ENCODE data around the gene TPST2. TPM values are rescaled to one million over a fixed set of nuclear protein-coding genes. Genes with fewer than 3 reads are reported as not detected.
A peak's percentile ranks its signal among the peaks of the same experiment; 100 is the strongest.

Gene TPST2
- total and polyA plus RNA-seq, 12 donors: 15.7 to 167 (median 57.0) TPM

GRCh38 chr22:26552466-26552865 is 37.5 kb downstream of the TPST2 start:
- DNase-seq: no peak
- H3K9me3 ChIP-seq (replicated peaks in 1 of 3): no peaks in the 10 kb centered on the region
- peaks cover 34 to 40% of the 10 kb centered on the region in 2 donors for H3K4me1 ChIP-seq (replicated peaks in 1 of 2)
- WGBS, 4 donors: 66 to 92% (median 84%) methylated on average over 9 to 10 of the region's 10 CpGs
- no peaks in the 10 kb centered on the region for H3K36me3 ChIP-seq (replicated peaks in 1 of 2)
- intact Hi-C loops (cut with DNase I): no loop called here
- H3K4me3 ChIP-seq: no peak overlapping the region
- no peak overlapping the region for H3K27ac ChIP-seq
- no peaks in the 10 kb centered on the region for H3K27me3 ChIP-seq
- TF ChIP-seq POLR2A (IDR thresholded peaks at IDR 0.05): no peak
- TF ChIP-seq, protein P1, sequence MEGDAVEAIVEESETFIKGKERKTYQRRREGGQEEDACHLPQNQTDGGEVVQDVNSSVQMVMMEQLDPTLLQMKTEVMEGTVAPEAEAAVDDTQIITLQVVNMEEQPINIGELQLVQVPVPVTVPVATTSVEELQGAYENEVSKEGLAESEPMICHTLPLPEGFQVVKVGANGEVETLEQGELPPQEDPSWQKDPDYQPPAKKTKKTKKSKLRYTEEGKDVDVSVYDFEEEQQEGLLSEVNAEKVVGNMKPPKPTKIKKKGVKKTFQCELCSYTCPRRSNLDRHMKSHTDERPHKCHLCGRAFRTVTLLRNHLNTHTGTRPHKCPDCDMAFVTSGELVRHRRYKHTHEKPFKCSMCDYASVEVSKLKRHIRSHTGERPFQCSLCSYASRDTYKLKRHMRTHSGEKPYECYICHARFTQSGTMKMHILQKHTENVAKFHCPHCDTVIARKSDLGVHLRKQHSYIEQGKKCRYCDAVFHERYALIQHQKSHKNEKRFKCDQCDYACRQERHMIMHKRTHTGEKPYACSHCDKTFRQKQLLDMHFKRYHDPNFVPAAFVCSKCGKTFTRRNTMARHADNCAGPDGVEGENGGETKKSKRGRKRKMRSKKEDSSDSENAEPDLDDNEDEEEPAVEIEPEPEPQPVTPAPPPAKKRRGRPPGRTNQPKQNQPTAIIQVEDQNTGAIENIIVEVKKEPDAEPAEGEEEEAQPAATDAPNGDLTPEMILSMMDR (IDR thresholded peaks at IDR 0.05): no peak

DNA sequence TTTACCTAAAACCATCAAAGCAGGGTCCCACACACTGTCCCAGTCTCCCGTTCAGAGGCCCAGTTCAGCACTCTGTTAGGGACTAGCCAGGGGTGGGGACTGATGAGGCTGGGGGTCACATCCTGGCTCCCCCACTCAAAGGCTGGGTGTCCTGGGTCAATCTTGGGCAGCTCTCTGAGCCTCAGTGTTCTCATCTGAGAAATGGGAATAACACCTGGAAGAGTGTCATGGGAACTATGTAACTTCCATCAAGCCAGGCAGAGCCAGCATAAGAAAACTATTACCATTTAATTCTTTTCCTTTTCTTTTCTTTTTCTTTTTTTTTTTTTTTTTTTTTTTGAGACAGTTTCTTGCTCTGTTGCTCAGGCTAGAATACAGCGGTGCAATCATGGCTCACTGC is 38.4 kb downstream of the TPST2 start:
- H3K4me1 ChIP-seq (replicated peaks in 1 of 2): peaks cover 25 to 31% of the 10 kb centered on the region in 2 donors
- 94 to 98% (median 96%) methylated on average over 2 of the region's 2 CpGs for WGBS, 4 donors
- H3K27ac ChIP-seq: peak overlapping the region in 2 of 5 donors; percentile 56 to 59
- no peaks in the 10 kb centered on the region for H3K27me3 ChIP-seq
- intact Hi-C loops (cut with DNase I): no loop called here
- no peak for DNase-seq
- TF ChIP-seq, protein P1 (IDR thresholded peaks at IDR 0.05): no peak
- TF ChIP-seq POLR2A (IDR thresholded peaks at IDR 0.05): no peak
- H3K9me3 ChIP-seq (replicated peaks in 1 of 3): no peaks in the 10 kb centered on the region
- H3K36me3 ChIP-seq (replicated peaks in 1 of 2): no peaks in the 10 kb centered on the region
- no peak overlapping the region for H3K4me3 ChIP-seq

- no peak for TF ChIP-seq POLR2A (IDR thresholded peaks at IDR 0.05)
- Histone ChIP-seq H3K4me3 (no peak overlapping the region), H3K9me3 (replicated peaks in 1 of 3) (no peaks in the 10 kb centered on the region), H3K4me1 (replicated peaks in 1 of 2) (peaks cover 22 to 30% of the 10 kb centered on the region in 2 donors), H3K27ac (peak overlapping the region in 3 of 5 donors; percentile 44 to 59 (median 57)), H3K27me3 (no peaks in the 10 kb centered on the region), H3K36me3 (replicated peaks in 1 of 2) (no peaks in the 10 kb centered on the region)
- WGBS, 4 donors: 36 to 46% (median 42%) methylated on average over 6 to 8 of the region's 8 CpGs
- DNase-seq: peak; percentile 71 to 89 (median 84)
- intact Hi-C loops (cut with DNase I): no loop called here
Measured at GRCh38 chr22:26550498-26551033, 39.4 kb downstream of the TPST2 start.

DNA sequence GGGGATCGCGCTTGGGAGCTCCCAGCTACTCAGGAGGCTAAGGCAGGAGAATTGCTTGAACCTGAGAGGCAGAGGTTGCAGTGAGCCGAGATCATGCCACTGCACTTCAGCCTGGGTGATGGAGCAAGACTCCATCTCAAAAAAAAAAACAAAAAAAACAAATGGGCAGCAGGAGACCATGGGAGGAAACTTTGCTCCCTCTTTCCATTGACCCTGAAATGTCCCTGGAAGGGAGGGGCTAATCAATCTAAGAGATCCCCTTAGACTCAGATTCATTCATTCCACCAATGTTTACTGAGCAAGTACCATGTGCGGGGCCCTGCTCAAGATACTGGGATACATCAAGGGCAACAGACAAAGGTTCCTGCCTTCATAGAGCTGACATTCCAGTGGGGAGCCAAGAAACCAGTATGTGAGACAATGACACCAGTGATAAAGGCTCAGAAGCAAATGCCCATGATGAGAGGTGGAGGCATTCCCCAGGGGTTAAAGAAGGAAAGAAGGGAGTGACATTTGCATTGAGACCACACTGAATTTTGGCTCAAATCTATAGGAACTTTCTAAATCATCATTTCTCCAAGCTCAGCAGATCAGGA is 39.9 kb downstream of the TPST2 start:
- 76 to 84% (median 80%) methylated on average over 4 of the region's 4 CpGs for whole genome bisulfite sequencing, 4 donors
- Histone ChIP-seq H3K27ac (peak overlapping the region in 2 of 5 donors; percentile 57 to 59), H3K4me3 (no peak overlapping the region), H3K27me3 (no peaks in the 10 kb centered on the region), H3K9me3 (replicated peaks in 1 of 3) (no peaks in the 10 kb centered on the region), H3K36me3 (replicated peaks in 1 of 2) (no peaks in the 10 kb centered on the region), H3K4me1 (replicated peaks in 1 of 2) (peaks cover 17 to 24% of the 10 kb centered on the region in 2 donors)
- peak in 1 of 7 donors; percentile 32 for DNase-seq
- TF ChIP-seq POLR2A (IDR thresholded peaks at IDR 0.05): no peak
- TF ChIP-seq, protein P1 (IDR thresholded peaks at IDR 0.05): no peak
- intact Hi-C loops (cut with DNase I): no loop called here

DNA sequence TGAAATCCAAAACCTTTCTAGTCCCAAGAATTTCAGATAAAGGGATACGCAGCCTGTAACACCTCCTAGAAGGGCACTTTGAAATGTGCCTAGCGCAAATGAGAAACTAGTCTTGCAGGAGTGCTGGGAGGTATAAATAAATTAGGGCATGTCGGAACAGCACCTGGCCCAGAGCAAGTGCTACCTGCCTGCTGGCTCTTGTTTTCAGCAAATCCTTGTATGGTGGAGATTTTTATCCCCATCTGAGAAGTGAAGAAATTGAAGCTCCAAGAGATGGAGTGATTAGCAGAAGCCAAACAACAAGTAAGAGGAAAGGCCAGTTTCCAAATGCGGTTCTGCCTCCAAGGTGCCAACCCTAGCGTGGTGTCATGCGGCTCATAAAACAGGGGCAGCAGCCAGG is 40.9 kb downstream of the TPST2 start:
- Histone ChIP-seq H3K36me3 (replicated peaks in 1 of 2) (no peaks in the 10 kb centered on the region), H3K27ac (no peak overlapping the region), H3K4me1 (replicated peaks in 1 of 2) (peaks cover 25 to 31% of the 10 kb centered on the region in 2 donors), H3K27me3 (no peaks in the 10 kb centered on the region), H3K4me3 (no peak overlapping the region), H3K9me3 (replicated peaks in 1 of 3) (no peaks in the 10 kb centered on the region)
- TF ChIP-seq, protein P1 (IDR thresholded peaks at IDR 0.05): no peak
- no peak for TF ChIP-seq POLR2A (IDR thresholded peaks at IDR 0.05)
- intact Hi-C loops (cut with DNase I): no loop called here
- DNase-seq: no peak
- WGBS, 4 donors: 77 to 92% (median 87%) methylated on average over 6 of the region's 6 CpGs

Data from adrenal gland (tissue), 12 donors.